Islet precursor cell (in vitro differentiated cells): ENCODE measurements around the gene OCIAD1.
"Not testable (repeated sequence)": the region's sequence is repeated elsewhere in the genome, so short reads cannot be mapped to it uniquely, and the experiment has no call there.

Source experiments
- DNase-seq: peaks from one replicate; pipeline ENCODE4 v3.0.0-alpha.2; 2018

The OCIAD1 gene

GRCh38 chr4:48830706-48831531 is at the start of gene OCIAD1:
TSS of gene OCIAD1 (plus strand) at chr4:48831088. CDS start at chr4:48832625, 1,537 bp downstream.
- DNase-seq: peak; percentile 99

- DNase-seq: no peak
Observed at GRCh38 chr4:48781968-48782367, 48.9 kb upstream of the OCIAD1 start.

- DNase-seq: no peak
Observed at GRCh38 chr4:48785302-48785701, 45.6 kb upstream of the OCIAD1 start.

GRCh38 chr4:48786549-48786948 is 44.3 kb upstream of the OCIAD1 start:
- no peak for DNase-seq

- no peak for DNase-seq
Observed at GRCh38 chr4:48787056-48787455, 43.8 kb upstream of the OCIAD1 start.

- no peak for DNase-seq
Observed at GRCh38 chr4:48790561-48790960, 40.3 kb upstream of the OCIAD1 start.

GRCh38 chr4:48791313-48791712 is 39.6 kb upstream of the OCIAD1 start:
- no peak for DNase-seq

- DNase-seq: no peak
Observed at GRCh38 chr4:48792348-48793006, 38.4 kb upstream of the OCIAD1 start.

- no peak for DNase-seq
Observed at GRCh38 chr4:48795108-48795507, 35.8 kb upstream of the OCIAD1 start.

- no peak for DNase-seq
Observed at GRCh38 chr4:48796191-48796926, 34.5 kb upstream of the OCIAD1 start.

GRCh38 chr4:48796927-48797679 is 33.8 kb upstream of the OCIAD1 start:
- DNase-seq: peak; percentile 54

- no peak for DNase-seq
Observed at GRCh38 chr4:48798117-48798516, 32.8 kb upstream of the OCIAD1 start.

GRCh38 chr4:48799157-48799556 is 31.7 kb upstream of the OCIAD1 start:
- no peak for DNase-seq

- DNase-seq: not testable (repeated sequence)
Observed at GRCh38 chr4:48800155-48800554, 30.7 kb upstream of the OCIAD1 start.

GRCh38 chr4:48801016-48801715 is 29.7 kb upstream of the OCIAD1 start:
- DNase-seq: no peak

GRCh38 chr4:48804584-48805301 is 26.1 kb upstream of the OCIAD1 start:
- no peak for DNase-seq

GRCh38 chr4:48812866-48813265 is 18.0 kb upstream of the OCIAD1 start:
- no peak for DNase-seq

GRCh38 chr4:48813964-48814363 is 16.9 kb upstream of the OCIAD1 start:
- DNase-seq: no peak

- no peak for DNase-seq
Observed at GRCh38 chr4:48815483-48815882, 15.4 kb upstream of the OCIAD1 start.

- not testable (repeated sequence) for DNase-seq
Observed at GRCh38 chr4:48816297-48816696, 14.6 kb upstream of the OCIAD1 start.

GRCh38 chr4:48816971-48817370 is 13.9 kb upstream of the OCIAD1 start:
- DNase-seq: no peak

- DNase-seq: not testable (repeated sequence)
Observed at GRCh38 chr4:48821431-48821830, 9.5 kb upstream of the OCIAD1 start.
